Mucosa of descending colon (tissue), 3 donors: ENCODE results near the gene PTDSS2. TPM values are rescaled to one million over a fixed set of nuclear protein-coding genes. Genes with fewer than 3 reads are reported as not detected.
"Not testable (repeated sequence)": the region's sequence is repeated elsewhere in the genome, so short reads cannot be mapped to it uniquely, and the experiment has no call there.

ENCODE experiments used
- ATAC-seq: fragments of 200-7000 bp; cut with Tn5 transposase; one replicate; pipeline ENCODE4 v1.9.1; 2020; ENCODE audit warnings: mild to moderate bottlenecking, moderate library complexity
- DNase-seq, 3 donors: peaks; one replicate each; pipeline ENCODE4 v3.0.0-alpha.2; 2020
- H3K36me3 ChIP-seq: fragments of 200-600 bp; one replicate; pipeline ENCODE4 v1.8.0; 2021; ENCODE audit warnings: low read depth, mild to moderate bottlenecking
- H3K4me1 ChIP-seq: fragments of 200-600 bp; one replicate; pipeline ENCODE4 v1.8.0; 2021; ENCODE audit warnings: low read depth, mild to moderate bottlenecking
- H3K4me3 ChIP-seq: fragments of 200-600 bp; one replicate; pipeline ENCODE4 v1.8.0; 2021; ENCODE audit warnings: mild to moderate bottlenecking
- H3K9me3 ChIP-seq: fragments of 200-600 bp; one replicate; pipeline ENCODE4 v1.8.0; 2021; ENCODE audit warnings: mild to moderate bottlenecking
- intact Hi-C, 2 donors: fragments of 100-400 bp; cut with DNase I in 1 of 2; cut with micrococcal nuclease in 1 of 2; formaldehyde crosslinking; loops; one replicate each; pipeline versions ENCODE4 v1.11.0 to v1.11.1; 2022; cut with DNase I, micrococcal nuclease
- total RNA-seq, 3 donors: library from RNA; stranded (reverse); fragmentation: NEBNext Ultra II Directional in 2 of 3; extraction: Animal tissue kit (Norgen Biotek cat#: 25700) in 2 of 3; gene quantifications; one replicate each; pipeline versions ENCODE4 v1.2.1 to v1.2.4, GENCODE V29; 2021 to 2023
- TF ChIP-seq, protein P1 (sequence below): fragments of 200-600 bp; IDR thresholded peaks from one replicate; pipeline ENCODE4 v1.8.0; 2022; ENCODE audit warnings: antibody characterized with exemption, mild to moderate bottlenecking
- donor health status: DM: no; HTN: no; CAD: no; lungs with moderate emphysema.
- donor health status: DM: no; HTN: no; CAD: no.
- donor health status: DM: no; HTN: yes; CAD: no.

Gene PTDSS2
- total RNA-seq, 3 donors from 2014 or later = 19.2 to 34.8 (median 27.3) TPM

DNA sequence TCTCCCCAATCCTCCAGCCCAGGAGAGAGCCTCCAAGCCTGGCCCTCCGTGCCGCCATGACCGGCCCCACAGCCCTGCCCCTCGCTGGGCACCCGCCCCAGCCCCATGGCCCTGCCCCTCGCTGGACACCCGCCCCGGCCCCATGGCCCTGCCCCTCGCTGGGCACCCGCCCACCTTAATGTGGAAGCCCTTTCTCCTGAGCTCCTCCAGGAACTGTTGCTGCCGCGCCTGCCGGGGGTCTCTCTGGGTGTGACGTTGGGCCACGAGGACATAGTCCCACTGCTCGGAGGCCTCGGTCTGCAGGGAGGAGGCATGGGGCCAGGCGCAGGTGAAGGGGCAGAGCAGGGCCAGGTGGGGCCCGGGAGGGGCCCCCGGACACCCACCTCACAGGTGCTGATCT lies 16.4 kb upstream of the PTDSS2 start:
- H3K36me3 ChIP-seq = no peaks in the 10 kb centered on the region
- no peak overlapping the region for H3K4me3 ChIP-seq
- intact Hi-C loops = no loop called here
- TF ChIP-seq, protein P1, sequence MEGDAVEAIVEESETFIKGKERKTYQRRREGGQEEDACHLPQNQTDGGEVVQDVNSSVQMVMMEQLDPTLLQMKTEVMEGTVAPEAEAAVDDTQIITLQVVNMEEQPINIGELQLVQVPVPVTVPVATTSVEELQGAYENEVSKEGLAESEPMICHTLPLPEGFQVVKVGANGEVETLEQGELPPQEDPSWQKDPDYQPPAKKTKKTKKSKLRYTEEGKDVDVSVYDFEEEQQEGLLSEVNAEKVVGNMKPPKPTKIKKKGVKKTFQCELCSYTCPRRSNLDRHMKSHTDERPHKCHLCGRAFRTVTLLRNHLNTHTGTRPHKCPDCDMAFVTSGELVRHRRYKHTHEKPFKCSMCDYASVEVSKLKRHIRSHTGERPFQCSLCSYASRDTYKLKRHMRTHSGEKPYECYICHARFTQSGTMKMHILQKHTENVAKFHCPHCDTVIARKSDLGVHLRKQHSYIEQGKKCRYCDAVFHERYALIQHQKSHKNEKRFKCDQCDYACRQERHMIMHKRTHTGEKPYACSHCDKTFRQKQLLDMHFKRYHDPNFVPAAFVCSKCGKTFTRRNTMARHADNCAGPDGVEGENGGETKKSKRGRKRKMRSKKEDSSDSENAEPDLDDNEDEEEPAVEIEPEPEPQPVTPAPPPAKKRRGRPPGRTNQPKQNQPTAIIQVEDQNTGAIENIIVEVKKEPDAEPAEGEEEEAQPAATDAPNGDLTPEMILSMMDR = no peak
- no peak for ATAC-seq
- H3K4me1 ChIP-seq = no peaks in the 10 kb centered on the region
- no peaks in the 10 kb centered on the region for H3K9me3 ChIP-seq
- DNase-seq = peak in 1 of 3 donors; percentile 49

DNA sequence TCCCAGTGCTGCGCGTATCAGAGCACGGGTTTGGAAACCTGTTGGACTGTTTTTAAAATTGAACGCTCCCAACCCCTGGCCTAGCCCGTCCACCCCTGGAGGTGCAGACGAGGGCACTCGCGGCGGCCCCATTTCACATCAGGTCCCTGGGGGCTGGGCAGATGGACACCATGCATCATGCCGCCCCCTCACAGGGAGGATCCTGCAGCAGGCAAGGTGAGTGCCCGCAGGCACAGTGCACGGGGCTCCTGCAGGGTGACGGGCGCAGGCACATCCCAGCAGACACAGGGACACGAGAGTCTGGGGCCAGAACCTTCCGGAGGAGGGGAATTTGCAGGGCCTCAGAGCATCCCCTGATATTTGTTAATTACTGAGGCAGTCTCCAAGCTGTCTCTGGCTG lies 15.6 kb upstream of the PTDSS2 start:
- intact Hi-C loops = no loop called here
- Histone ChIP-seq H3K4me3 (no peak overlapping the region), H3K9me3 (no peaks in the 10 kb centered on the region), H3K36me3 (no peaks in the 10 kb centered on the region), H3K4me1 (no peaks in the 10 kb centered on the region)
- TF ChIP-seq, protein P1 = no peak
- no peak for ATAC-seq
- DNase-seq = peak in 2 of 3 donors; percentile 8 to 36

DNA sequence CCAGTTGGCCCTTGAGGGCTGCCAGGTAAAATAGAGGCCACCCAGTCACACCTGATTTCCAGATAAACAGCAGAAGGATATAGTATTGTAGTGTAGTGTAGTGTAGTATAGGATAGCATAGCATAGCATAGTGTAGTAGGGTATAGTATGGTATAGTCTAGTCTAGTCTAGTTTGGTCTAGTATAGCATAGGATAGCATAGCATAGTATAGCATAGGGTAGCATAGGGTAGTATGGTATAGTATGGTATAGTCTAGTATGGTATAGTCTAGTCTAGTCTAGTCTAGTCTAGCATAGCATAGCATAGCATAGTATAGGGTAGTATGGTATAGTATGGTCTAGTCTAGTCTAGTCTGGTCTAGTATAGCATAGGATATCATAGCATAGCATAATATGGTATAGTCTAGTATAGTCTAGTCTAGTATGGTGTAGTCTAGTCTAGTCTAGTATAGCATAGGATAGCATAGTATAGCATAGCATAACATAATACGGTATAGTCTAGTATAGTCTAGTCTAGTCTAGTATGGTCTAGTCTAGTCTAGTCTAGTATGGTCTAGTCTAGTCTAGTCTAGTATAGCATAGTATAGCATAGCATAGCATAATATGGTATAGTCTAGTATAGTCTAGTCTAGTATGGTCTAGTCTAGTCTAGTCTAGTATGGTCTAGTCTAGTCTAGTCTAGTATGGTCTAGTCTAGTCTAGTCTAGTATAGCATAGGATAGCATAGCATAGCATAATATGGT lies 14.9 kb upstream of the PTDSS2 start:
- H3K9me3 ChIP-seq, H3K4me3 ChIP-seq, H3K36me3 ChIP-seq, intact Hi-C loops, H3K4me1 ChIP-seq, DNase-seq: not testable (repeated sequence)
- ATAC-seq = peak; percentile 7

DNA sequence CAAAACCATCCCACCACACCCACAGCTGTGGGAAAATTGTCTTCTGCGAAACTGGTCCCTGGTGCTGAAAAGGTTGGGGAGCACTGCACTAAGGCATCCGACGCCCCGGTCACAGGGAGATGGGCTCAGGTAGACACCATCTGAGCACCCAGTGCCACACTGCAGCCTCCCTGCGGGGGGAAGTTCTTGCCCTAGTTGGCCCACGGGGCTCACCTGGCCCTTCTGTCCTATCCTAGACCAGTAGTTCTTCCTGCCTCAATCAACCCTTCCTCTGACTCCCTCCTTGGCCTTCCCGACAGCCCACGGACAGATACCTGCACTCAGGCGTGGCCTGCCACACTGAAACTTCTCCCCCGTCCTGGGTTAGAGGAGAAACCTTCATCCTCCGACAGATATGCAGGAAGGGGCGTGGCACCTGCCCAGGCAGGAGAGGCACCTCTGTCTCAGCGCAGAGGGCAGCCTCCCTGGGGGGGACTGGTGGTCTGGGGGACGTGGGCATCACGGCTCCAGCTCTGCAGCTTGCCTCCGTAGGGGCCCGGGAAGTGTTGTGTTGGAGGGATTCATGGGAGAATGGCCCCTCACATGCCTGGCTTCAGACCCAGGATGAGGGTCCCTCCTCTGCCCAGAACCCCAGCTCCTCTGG lies 12.7 kb upstream of the PTDSS2 start:
- H3K4me1 ChIP-seq = peaks cover 12% of the 10 kb centered on the region
- no peak for ATAC-seq
- intact Hi-C loops = no loop called here
- H3K36me3 ChIP-seq = no peaks in the 10 kb centered on the region
- H3K4me3 ChIP-seq = no peak overlapping the region
- H3K9me3 ChIP-seq = no peaks in the 10 kb centered on the region
- peak in 1 of 3 donors; percentile 40 for DNase-seq
- TF ChIP-seq, protein P1 = no peak

DNA sequence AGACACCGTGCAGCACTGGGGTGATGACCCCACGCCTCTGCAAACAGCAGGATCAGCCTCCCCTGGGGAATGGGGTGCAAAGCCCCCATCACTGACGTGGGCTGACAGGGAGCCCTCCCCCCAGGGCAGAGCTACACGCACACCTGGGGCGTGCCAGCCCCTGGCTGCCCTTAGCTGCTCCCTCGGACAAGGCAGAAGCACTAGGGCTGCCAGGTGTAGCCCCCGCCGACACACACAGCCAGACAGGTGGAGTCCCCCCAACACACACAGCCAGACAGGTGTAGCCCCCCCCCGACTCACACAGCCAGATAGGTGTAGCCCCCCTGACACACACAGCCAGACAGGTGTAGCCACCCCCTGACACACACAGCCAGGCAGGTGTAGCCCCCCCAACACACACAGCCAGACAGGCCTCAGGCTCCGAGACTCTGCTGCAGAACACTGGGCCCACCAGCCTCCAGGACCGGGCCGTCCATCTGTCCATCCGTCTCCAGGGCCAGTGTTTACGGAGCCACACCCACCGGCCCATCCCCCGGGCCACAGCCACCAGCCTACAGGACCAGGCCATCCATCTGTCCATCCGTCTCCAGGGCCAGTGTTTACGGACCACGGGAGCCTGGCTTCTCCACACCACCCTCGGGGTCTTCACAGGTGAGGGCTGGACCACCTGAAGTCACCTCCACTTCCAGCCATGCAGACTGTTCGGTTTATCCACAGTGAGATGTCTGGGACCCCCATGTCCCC lies 11.8 kb upstream of the PTDSS2 start:
- H3K36me3 ChIP-seq = no peaks in the 10 kb centered on the region
- ATAC-seq = no peak
- peak in 1 of 3 donors; percentile 50 for DNase-seq
- intact Hi-C loops = no loop called here
- H3K4me3 ChIP-seq = no peak overlapping the region
- peaks cover 12% of the 10 kb centered on the region for H3K4me1 ChIP-seq
- TF ChIP-seq, protein P1 = no peak
- no peaks in the 10 kb centered on the region for H3K9me3 ChIP-seq
